Cerebellar nuclear complex (tissue), 1 donor: ENCODE data around the gene IER3.
"Not testable (repeated sequence)": the region's sequence is repeated elsewhere in the genome, so short reads cannot be mapped to it uniquely, and the experiment has no call there.

Experiments
- DNase-seq, 2 experiments: peaks; one replicate each; lab custom pipeline; 2025; lab: John Stamatoyannopoulos, UW

IER3 gene

GRCh38 chr6:30768634-30769087, 24.3 kb upstream of the IER3 start:
- no peak for DNase-seq

- no peak for DNase-seq
Observed at GRCh38 chr6:30767944-30768301, 23.6 kb upstream of the IER3 start.

- DNase-seq: no peak
Observed at GRCh38 chr6:30767158-30767943, 23.0 kb upstream of the IER3 start.

GRCh38 chr6:30766461-30767157, 22.3 kb upstream of the IER3 start:
- DNase-seq: no peak

- DNase-seq: not testable (repeated sequence)
Observed at GRCh38 chr6:30765495-30765894, 21.1 kb upstream of the IER3 start.

- not testable (repeated sequence) for DNase-seq
Observed at GRCh38 chr6:30764490-30765043, 20.2 kb upstream of the IER3 start.

- DNase-seq: no peak
Observed at GRCh38 chr6:30763618-30764489, 19.5 kb upstream of the IER3 start.

- DNase-seq: no peak
Observed at GRCh38 chr6:30763155-30763617, 18.8 kb upstream of the IER3 start.

GRCh38 chr6:30761791-30762429, 17.6 kb upstream of the IER3 start:
- no peak for DNase-seq

- DNase-seq: no peak
Observed at GRCh38 chr6:30760549-30760948, 16.2 kb upstream of the IER3 start.

- no peak for DNase-seq
Observed at GRCh38 chr6:30759575-30760239, 15.4 kb upstream of the IER3 start.

GRCh38 chr6:30757261-30757904, 13.0 kb upstream of the IER3 start:
- no peak for DNase-seq

- DNase-seq: not testable (repeated sequence)
Observed at GRCh38 chr6:30756405-30757003, 12.2 kb upstream of the IER3 start.

- no peak for DNase-seq
Observed at GRCh38 chr6:30754631-30755030, 10.3 kb upstream of the IER3 start.

GRCh38 chr6:30752157-30752927, 8.0 kb upstream of the IER3 start:
- no peak for DNase-seq

- DNase-seq: no peak
Observed at GRCh38 chr6:30750379-30750668, 6.0 kb upstream of the IER3 start.

- no peak for DNase-seq
Observed at GRCh38 chr6:30749554-30750378, 5.4 kb upstream of the IER3 start.

GRCh38 chr6:30748851-30749540, 4.6 kb upstream of the IER3 start:
- DNase-seq: no peak
